ENCODE measurements around the gene FRMD4A. TPM values are rescaled to one million over a fixed set of nuclear protein-coding genes. Genes with fewer than 3 reads are reported as not detected.
"Not testable (repeated sequence)": the region's sequence is repeated elsewhere in the genome, so short reads cannot be mapped to it uniquely, and the experiment has no call there.

The FRMD4A gene
- total RNA-seq, 2 donors from 2014 or later: 0.35 to 0.50 TPM

GRCh38 chr10:14068601-14069250, 262.0 kb downstream of the FRMD4A start:
- Mint-ChIP-seq H3K4me3 (no peak overlapping the region), H3K27ac (no peak overlapping the region), H3K4me1 (ENCODE audit: low read depth) (no peaks in the 10 kb centered on the region), H3K27me3 (ENCODE audit: low read depth) (no peaks in the 10 kb centered on the region), H3K9me3 (peaks cover 1 to 7% of the 10 kb centered on the region in 2 donors), H3K36me3 (ENCODE audit: insufficient read depth in 2 of 2) (peaks cover 2% of the 10 kb centered on the region in 2 donors)
- DNase-seq (no peak), ATAC-seq (replicated peaks in 1 of 2) (no peak)

- H3K27ac Mint-ChIP-seq; H3K36me3 Mint-ChIP-seq (ENCODE audit: insufficient read depth in 2 of 2): not testable (repeated sequence)
Measured at GRCh38 chr10:14067638-14068037, 263.1 kb downstream of the FRMD4A start.

GRCh38 chr10:14066106-14066505, 264.6 kb downstream of the FRMD4A start:
- H3K9me3 Mint-ChIP-seq: peaks cover 1 to 7% of the 10 kb centered on the region in 2 donors
- no peak for DNase-seq
- no peak for ATAC-seq (replicated peaks in 1 of 2)
- H3K4me3 Mint-ChIP-seq: no peak overlapping the region
- no peaks in the 10 kb centered on the region for H3K4me1 Mint-ChIP-seq (ENCODE audit: low read depth)
- peaks cover 2% of the 10 kb centered on the region in 2 donors for H3K36me3 Mint-ChIP-seq (ENCODE audit: insufficient read depth in 2 of 2)
- no peak overlapping the region for H3K27ac Mint-ChIP-seq
- peaks cover 5% of the 10 kb centered on the region for H3K27me3 Mint-ChIP-seq (ENCODE audit: low read depth)

More at GRCh38 chr10:14067638-14068037, 263.1 kb downstream of the FRMD4A start:
- DNase-seq; ATAC-seq (replicated peaks in 1 of 2); H3K4me1 Mint-ChIP-seq (ENCODE audit: low read depth); H3K27me3 Mint-ChIP-seq (ENCODE audit: low read depth); H3K4me3 Mint-ChIP-seq; H3K9me3 Mint-ChIP-seq: not testable (repeated sequence)

GRCh38 chr10:14063531-14064285, 267.0 kb downstream of the FRMD4A start:
- Mint-ChIP-seq H3K27ac (no peak overlapping the region), H3K36me3 (ENCODE audit: insufficient read depth in 2 of 2) (peaks cover 2% of the 10 kb centered on the region in 2 donors), H3K4me1 (ENCODE audit: low read depth) (no peaks in the 10 kb centered on the region), H3K9me3 (peaks cover 1 to 7% of the 10 kb centered on the region in 2 donors), H3K27me3 (ENCODE audit: low read depth) (peaks cover 5% of the 10 kb centered on the region), H3K4me3 (no peak overlapping the region)
- ATAC-seq (replicated peaks in 1 of 2) (no peak), DNase-seq (no peak)

- H3K27ac Mint-ChIP-seq: no peak overlapping the region
- H3K9me3 Mint-ChIP-seq: peaks cover 1 to 7% of the 10 kb centered on the region in 2 donors
- peaks cover 2% of the 10 kb centered on the region in 2 donors for H3K36me3 Mint-ChIP-seq (ENCODE audit: insufficient read depth in 2 of 2)
Measured at GRCh38 chr10:14062528-14063260, 268.0 kb downstream of the FRMD4A start.

GRCh38 chr10:14060320-14061070, 270.2 kb downstream of the FRMD4A start:
- no peaks in the 10 kb centered on the region for H3K36me3 Mint-ChIP-seq (ENCODE audit: insufficient read depth in 2 of 2)
- peaks cover 5% of the 10 kb centered on the region for H3K27me3 Mint-ChIP-seq (ENCODE audit: low read depth)
- H3K9me3 Mint-ChIP-seq: peaks cover 0 to 1% of the 10 kb centered on the region in 2 donors

More at GRCh38 chr10:14062528-14063260, 268.0 kb downstream of the FRMD4A start:
- no peak for ATAC-seq (replicated peaks in 1 of 2)
- peaks cover 5% of the 10 kb centered on the region for H3K27me3 Mint-ChIP-seq (ENCODE audit: low read depth)
- H3K4me3 Mint-ChIP-seq: no peak overlapping the region
- H3K4me1 Mint-ChIP-seq (ENCODE audit: low read depth): no peaks in the 10 kb centered on the region
- DNase-seq: no peak

GRCh38 chr10:14056610-14057332, 274.0 kb downstream of the FRMD4A start:
- H3K4me3 Mint-ChIP-seq: no peak overlapping the region
- no peak overlapping the region for H3K27ac Mint-ChIP-seq
- no peaks in the 10 kb centered on the region for H3K27me3 Mint-ChIP-seq (ENCODE audit: low read depth)
- DNase-seq (no peak), ATAC-seq (replicated peaks in 1 of 2) (no peak)
- H3K36me3 Mint-ChIP-seq (ENCODE audit: insufficient read depth in 2 of 2): peaks cover 2 to 5% of the 10 kb centered on the region in 2 donors
- H3K9me3 Mint-ChIP-seq: peaks cover 2 to 10% of the 10 kb centered on the region in 2 donors
- H3K4me1 Mint-ChIP-seq (ENCODE audit: low read depth): no peaks in the 10 kb centered on the region

More at GRCh38 chr10:14060320-14061070, 270.2 kb downstream of the FRMD4A start:
- H3K4me3 Mint-ChIP-seq: no peak overlapping the region
- DNase-seq (no peak), ATAC-seq (replicated peaks in 1 of 2) (no peak)
- no peaks in the 10 kb centered on the region for H3K4me1 Mint-ChIP-seq (ENCODE audit: low read depth)
- H3K27ac Mint-ChIP-seq: no peak overlapping the region

- Mint-ChIP-seq H3K4me3 (no peak overlapping the region), H3K27me3 (ENCODE audit: low read depth) (no peaks in the 10 kb centered on the region), H3K4me1 (ENCODE audit: low read depth) (no peaks in the 10 kb centered on the region), H3K9me3 (peaks cover 3 to 11% of the 10 kb centered on the region in 2 donors), H3K36me3 (ENCODE audit: insufficient read depth in 2 of 2) (peaks cover 2 to 5% of the 10 kb centered on the region in 2 donors), H3K27ac (no peak overlapping the region)
- no peak for DNase-seq
- ATAC-seq (replicated peaks in 1 of 2): no peak
Measured at GRCh38 chr10:14052931-14053330, 277.8 kb downstream of the FRMD4A start.

- no peak overlapping the region for H3K27ac Mint-ChIP-seq
- peaks cover 2 to 5% of the 10 kb centered on the region in 2 donors for H3K36me3 Mint-ChIP-seq (ENCODE audit: insufficient read depth in 2 of 2)
- H3K4me1 Mint-ChIP-seq (ENCODE audit: low read depth): peaks cover 5% of the 10 kb centered on the region
- DNase-seq (no peak), ATAC-seq (replicated peaks in 1 of 2) (no peak)
- no peaks in the 10 kb centered on the region for H3K27me3 Mint-ChIP-seq (ENCODE audit: low read depth)
- H3K4me3 Mint-ChIP-seq: no peak overlapping the region
- H3K9me3 Mint-ChIP-seq: peaks cover 3 to 10% of the 10 kb centered on the region in 2 donors
Measured at GRCh38 chr10:14050598-14050997, 280.1 kb downstream of the FRMD4A start.

- no peaks in the 10 kb centered on the region for H3K27me3 Mint-ChIP-seq (ENCODE audit: low read depth)
- no peak for ATAC-seq (replicated peaks in 1 of 2)
- peaks cover 0 to 2% of the 10 kb centered on the region in 2 donors for H3K36me3 Mint-ChIP-seq (ENCODE audit: insufficient read depth in 2 of 2)
- peaks cover 5% of the 10 kb centered on the region for H3K4me1 Mint-ChIP-seq (ENCODE audit: low read depth)
- DNase-seq: no peak
- H3K9me3 Mint-ChIP-seq: peaks cover 1 to 3% of the 10 kb centered on the region in 2 donors
- H3K27ac Mint-ChIP-seq: no peak overlapping the region
- H3K4me3 Mint-ChIP-seq: no peak overlapping the region
Measured at GRCh38 chr10:14048930-14049613, 281.7 kb downstream of the FRMD4A start.

- ATAC-seq (replicated peaks in 1 of 2) (no peak), DNase-seq (no peak)
- peaks cover 5% of the 10 kb centered on the region for H3K4me1 Mint-ChIP-seq (ENCODE audit: low read depth)
- H3K4me3 Mint-ChIP-seq: no peak overlapping the region
- no peak overlapping the region for H3K27ac Mint-ChIP-seq
- peaks cover 3% of the 10 kb centered on the region in 2 donors for H3K9me3 Mint-ChIP-seq
- peaks cover 0 to 1% of the 10 kb centered on the region in 2 donors for H3K36me3 Mint-ChIP-seq (ENCODE audit: insufficient read depth in 2 of 2)
- H3K27me3 Mint-ChIP-seq (ENCODE audit: low read depth): peaks cover 6% of the 10 kb centered on the region
Measured at GRCh38 chr10:14047431-14047830, 283.3 kb downstream of the FRMD4A start.
